HepG2 (cell line): ENCODE results near the gene ZNF189. TPM values are rescaled to one million over a fixed set of nuclear protein-coding genes. Genes with fewer than 3 reads are reported as not detected.
A peak's percentile ranks its signal among the peaks of the same experiment; 100 is the strongest.

ENCODE experiments used
- CENPT ChIP-seq: sonication (generic); formaldehyde crosslinking; IDR thresholded peaks from 2 replicates; pipeline ENCODE4 v1.8.0; 2022; ENCODE audit warnings: low read depth, mild to moderate bottlenecking, moderate library complexity, missing genetic modification reagents
- DMTF1 ChIP-seq: sonication (generic); formaldehyde crosslinking; IDR thresholded peaks from 2 replicates; pipeline ENCODE4 v1.4.0; 2020; ENCODE audit warnings: mild to moderate bottlenecking, missing genetic modification reagents
- EEA1 ChIP-seq: sonication (generic); formaldehyde crosslinking; IDR thresholded peaks from 2 replicates; pipeline ENCODE4 v1.5.1; 2020; ENCODE audit warnings: mild to moderate bottlenecking, missing genetic modification reagents, borderline replicate concordance
- ELK4 ChIP-seq: sonication (generic); formaldehyde crosslinking; IDR thresholded peaks from 2 replicates; pipeline ENCODE4 v1.9.0; 2021; ENCODE audit warnings: missing genetic modification reagents, borderline replicate concordance
- FOXO1 ChIP-seq: sonication (generic); formaldehyde crosslinking; IDR thresholded peaks from 2 replicates; pipeline ENCODE4 v1.4.0; 2020; ENCODE audit warnings: missing genetic modification reagents
- GPN1 ChIP-seq: sonication (generic); formaldehyde crosslinking; IDR thresholded peaks from 2 replicates; pipeline ENCODE4 v1.5.1; 2020; ENCODE audit warnings: missing genetic modification reagents, borderline replicate concordance
- HDAC1 ChIP-seq: sonication (generic); formaldehyde crosslinking; IDR thresholded peaks from 2 replicates; pipeline ENCODE4 v1.5.1; 2020; ENCODE audit warnings: mild to moderate bottlenecking, missing genetic modification reagents
- HHEX ChIP-seq: IDR thresholded peaks from 2 replicates; pipeline ENCODE4 v1.6.1; 2016; ENCODE audit warnings: control low read depth
- IRX3 ChIP-seq: sonication (generic); formaldehyde crosslinking; IDR thresholded peaks from 2 replicates; pipeline ENCODE4 v1.8.1; 2023; ENCODE audit warnings: mild to moderate bottlenecking, low read depth, missing genetic modification reagents, borderline replicate concordance
- MAFK ChIP-seq, 2 experiments: IDR thresholded peaks in 1 of 2; conservative IDR thresholded peaks in 1 of 2; 2 replicates each; pipeline ENCODE4 v1.6.1; 2011; ENCODE audit warnings: improper control_type of control experiment in 2 of 2, low read length in 2 of 2
- MAX ChIP-seq: IDR thresholded peaks from 2 replicates; pipeline ENCODE4 v1.6.1; 2012; ENCODE audit warnings: inconsistent platforms
- PRDM4 ChIP-seq: sonication (generic); formaldehyde crosslinking; IDR thresholded peaks from 2 replicates; pipeline ENCODE4 v1.9.0; 2021; ENCODE audit warnings: missing genetic modification reagents, borderline replicate concordance
- SALL2 ChIP-seq: sonication (generic); formaldehyde crosslinking; IDR thresholded peaks from 2 replicates; pipeline ENCODE4 v1.8.1; 2023; ENCODE audit warnings: mild to moderate bottlenecking, missing genetic modification reagents, inconsistent platforms
- SAP130 ChIP-seq: IDR thresholded peaks from 2 replicates; pipeline ENCODE4 v1.6.1; 2016; ENCODE audit warnings: low read depth
- SMYD3 ChIP-seq: sonication (generic); formaldehyde crosslinking; IDR thresholded peaks from 2 replicates; pipeline ENCODE4 v1.8.1; 2023; ENCODE audit warnings: mild to moderate bottlenecking, missing genetic modification reagents
- TBP ChIP-seq: sonication (generic); formaldehyde crosslinking; IDR thresholded peaks from 2 replicates; pipeline ENCODE4 v1.5.0; 2020; ENCODE audit warnings: missing genetic modification reagents
- TCF7 ChIP-seq: sonication (generic); IDR thresholded peaks from 2 replicates; pipeline ENCODE4 v1.6.1; 2016; ENCODE audit warnings: antibody characterized with exemption, low read depth
- ZNF557 ChIP-seq: sonication (generic); formaldehyde crosslinking; IDR thresholded peaks from 2 replicates; pipeline ENCODE4 v1.4.0; 2020; ENCODE audit warnings: missing genetic modification reagents
- ZNF609 ChIP-seq: sonication (generic); formaldehyde crosslinking; IDR thresholded peaks from 2 replicates; pipeline ENCODE4 v1.4.0; 2020; ENCODE audit warnings: mild to moderate bottlenecking, missing genetic modification reagents, borderline replicate concordance
- ZSCAN20 ChIP-seq: sonication (generic); formaldehyde crosslinking; IDR thresholded peaks from 2 replicates; pipeline ENCODE4 v1.4.0; 2020; ENCODE audit warnings: missing genetic modification reagents, mild to moderate bottlenecking, borderline replicate concordance
- polyA plus RNA-seq, 8 experiments: library from polyadenylated mRNA; depleted of rRNA in 3 of 8; stranded (reverse) in 7 of 8; unstranded in 1 of 8; fragments of >200 nt; fragmentation: Illumina TruSeq in 4 of 8; extraction: Trizol in 4 of 8; gene quantifications; 2 replicates each; pipeline versions ENCODE4 v1.2.1 to v1.2.3, GENCODE V29; 2011 to 2016; ENCODE audit warnings: low read depth in 4 of 8, missing spikeins in 1 of 8, mixed read lengths in 1 of 8; ENCODE audit not compliant: insufficient read depth in 1 of 8
- total RNA-seq, 5 experiments: library from RNA; depleted of rRNA; stranded (reverse); fragments of >200 nt; fragmentation: Illumina TruSeq; extraction: Trizol; gene quantifications; 2 replicates each; pipeline ENCODE4 v1.2.3, GENCODE V29; 2016; ENCODE audit warnings: low read depth in 1 of 5

The ZNF189 gene
- total and polyA plus RNA-seq, 2 of the 13 experiments (the other 11 are each of a cell fraction or from before 2014, with no cell fraction given), result 8.4 to 50.0 TPM

GRCh38 chr9:101433229-101433628 lies 34.6 kb downstream of the ZNF189 start (continued):
- peak; percentile 79; the same call in 1 of the 2 replicates for TF ChIP-seq ZNF609 (CRISPR knock-in tag)
- no peak for TF ChIP-seq HHEX (CRISPR knock-in tag)
- TF ChIP-seq FOXO1 (CRISPR knock-in tag), result peak; percentile 91; the same call in 1 of the 2 replicates
- TF ChIP-seq ZSCAN20 (CRISPR knock-in tag), result no peak
- TF ChIP-seq HDAC1 (CRISPR knock-in tag), result peak; percentile 74
- TF ChIP-seq PRDM4, result no peak
- TF ChIP-seq DMTF1 (CRISPR knock-in tag), result no peak
- no peak for TF ChIP-seq ELK4 (CRISPR knock-in tag)
- no peak for TF ChIP-seq TBP (CRISPR knock-in tag)
- no peak for TF ChIP-seq EEA1 (CRISPR knock-in tag)
- TF ChIP-seq MAFK (conservative IDR thresholded peaks at IDR 0.05 in 1 of 2, IDR thresholded peaks at IDR 0.05 in 1 of 2; ENCODE audit: low read length in 2 of 2), result peak; percentile 80 to 82
- no peak for TF ChIP-seq ZNF557
- peak; percentile 89 for TF ChIP-seq SAP130 (CRISPR knock-in tag)
- TF ChIP-seq MAX, result peak; percentile 61
- TF ChIP-seq TCF7, result peak; percentile 84
- no peak for TF ChIP-seq GPN1 (CRISPR knock-in tag)
- no peak for TF ChIP-seq SALL2
- TF ChIP-seq IRX3, result no peak
- TF ChIP-seq CENPT (CRISPR knock-in tag), result no peak
- TF ChIP-seq SMYD3 (CRISPR knock-in tag), result 0 out of 2 replicates have a peak, but pooled peaks have one; percentile 30
